A204.1 (cell line): Measurements from ENCODE around the gene CLINT1.

Experiments
- FAIRE-seq: peaks from 2 replicates; lab custom pipeline; 2012; peaks lifted over from hg19 to GRCh38; lab: Jason Lieb, UNC

The CLINT1 gene

DNA sequence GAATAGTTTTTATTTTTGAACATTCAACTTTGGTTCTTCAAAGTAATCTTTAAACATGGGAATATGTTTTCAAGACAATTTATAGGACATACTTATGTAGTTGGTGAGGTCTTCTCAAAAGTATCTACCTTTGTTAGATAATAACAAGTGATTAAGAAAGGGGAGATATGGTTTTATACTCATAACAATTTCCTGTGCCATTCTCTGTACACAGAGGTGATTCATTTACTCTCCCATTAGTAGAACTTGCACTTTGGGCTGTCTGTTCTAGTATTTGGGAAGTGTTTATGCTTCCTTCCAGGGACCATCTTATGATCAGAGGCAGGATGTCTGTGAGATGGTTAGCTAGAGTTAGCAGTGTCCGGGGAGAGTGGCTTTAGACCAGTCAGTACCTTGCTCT lies 100.2 kb downstream of the CLINT1 start:
- FAIRE-seq: no peak

GRCh38 chr5:157756122-157756521 lies 102.8 kb downstream of the CLINT1 start:
- FAIRE-seq: no peak

- FAIRE-seq: no peak
Observed at GRCh38 chr5:157750320-157750719, 108.6 kb downstream of the CLINT1 start.

DNA sequence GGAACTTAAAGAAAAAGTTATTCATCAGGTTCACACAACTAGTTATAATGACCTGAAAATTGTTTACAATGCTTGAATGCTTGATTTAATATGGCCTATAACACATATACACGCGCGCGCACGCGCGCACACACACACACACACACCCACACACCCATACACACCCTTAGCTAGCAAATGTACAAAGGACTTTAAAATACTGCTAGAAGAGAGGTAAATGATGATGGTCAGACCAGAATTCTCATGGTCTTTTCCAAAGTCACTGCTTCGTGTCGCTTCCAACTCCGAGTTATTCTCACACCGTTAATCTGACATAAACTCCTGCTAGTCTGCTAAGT lies 109.5 kb downstream of the CLINT1 start:
- FAIRE-seq: no peak

GRCh38 chr5:157748760-157749461 lies 110.0 kb downstream of the CLINT1 start:
- FAIRE-seq: no peak

DNA sequence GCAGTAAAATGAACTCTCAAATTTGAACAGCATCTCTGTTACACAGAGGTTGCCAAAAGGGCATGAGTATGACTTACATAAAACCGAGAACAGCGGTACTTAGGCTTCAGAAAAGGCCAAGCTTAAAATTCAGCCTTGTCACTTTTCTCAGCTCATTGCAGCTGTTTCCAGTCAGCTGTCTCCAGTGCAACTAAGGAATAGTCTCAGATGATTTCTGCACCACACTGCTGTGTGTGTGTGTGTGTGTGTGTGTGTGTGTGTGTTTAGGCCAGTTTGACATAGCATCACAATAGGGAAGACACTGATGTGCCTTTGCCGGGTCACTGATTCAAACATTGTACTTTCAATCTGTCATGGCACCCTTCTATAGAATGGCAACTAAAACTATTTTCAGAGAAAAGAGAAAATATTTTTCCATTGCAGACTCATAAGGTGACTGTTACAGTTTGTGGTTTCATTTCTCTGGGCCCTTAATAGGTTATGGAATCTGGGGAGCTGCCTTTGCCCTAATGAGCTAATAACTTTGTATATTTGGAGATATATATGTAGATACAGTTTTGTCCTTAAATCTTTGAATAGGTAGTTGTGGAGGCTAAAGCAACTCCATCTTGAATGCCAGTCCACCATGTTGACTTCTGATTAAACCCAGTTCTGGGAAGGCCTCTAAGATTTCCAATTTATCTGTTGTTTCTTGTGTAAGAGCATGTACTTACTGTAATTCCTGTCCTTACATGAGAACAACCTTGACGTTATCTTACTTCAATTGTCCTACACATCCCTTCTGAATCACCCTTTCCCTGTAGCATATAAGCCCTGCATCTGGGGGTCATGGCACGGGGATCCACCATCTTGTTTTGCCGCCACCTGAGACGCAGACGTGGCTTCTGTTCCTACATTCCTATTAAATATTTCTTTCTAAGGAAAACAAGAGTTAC lies 110.9 kb downstream of the CLINT1 start:
- no peak for FAIRE-seq

DNA sequence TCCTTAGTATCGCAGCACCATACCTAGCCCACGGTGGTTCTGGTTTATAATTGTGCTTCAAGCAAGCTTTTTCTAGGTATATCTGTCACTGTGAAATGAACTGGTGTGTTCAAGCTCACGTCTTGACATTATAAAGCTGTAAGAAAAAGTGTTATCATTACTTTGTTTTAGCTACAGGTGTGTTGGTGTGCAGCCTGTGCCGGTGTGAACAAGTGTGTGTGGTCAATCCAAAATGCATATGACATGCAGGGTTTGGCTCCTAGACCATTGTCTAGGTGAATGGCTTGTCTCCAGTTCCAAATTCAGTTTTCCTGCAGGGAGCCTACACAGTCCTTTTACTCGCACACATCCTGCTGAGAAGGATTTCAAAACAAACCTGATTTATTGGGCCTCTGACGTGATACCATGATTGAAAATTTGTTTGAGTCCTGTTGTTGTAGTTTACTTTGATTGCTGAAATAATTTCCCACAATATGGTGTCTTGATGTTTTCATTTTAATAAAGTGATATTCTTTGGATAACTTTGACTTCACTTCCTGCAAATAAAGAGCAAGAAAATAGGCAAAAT lies 111.7 kb downstream of the CLINT1 start:
- no peak for FAIRE-seq

- no peak for FAIRE-seq
Observed at GRCh38 chr5:157745041-157745456, 113.9 kb downstream of the CLINT1 start.

DNA sequence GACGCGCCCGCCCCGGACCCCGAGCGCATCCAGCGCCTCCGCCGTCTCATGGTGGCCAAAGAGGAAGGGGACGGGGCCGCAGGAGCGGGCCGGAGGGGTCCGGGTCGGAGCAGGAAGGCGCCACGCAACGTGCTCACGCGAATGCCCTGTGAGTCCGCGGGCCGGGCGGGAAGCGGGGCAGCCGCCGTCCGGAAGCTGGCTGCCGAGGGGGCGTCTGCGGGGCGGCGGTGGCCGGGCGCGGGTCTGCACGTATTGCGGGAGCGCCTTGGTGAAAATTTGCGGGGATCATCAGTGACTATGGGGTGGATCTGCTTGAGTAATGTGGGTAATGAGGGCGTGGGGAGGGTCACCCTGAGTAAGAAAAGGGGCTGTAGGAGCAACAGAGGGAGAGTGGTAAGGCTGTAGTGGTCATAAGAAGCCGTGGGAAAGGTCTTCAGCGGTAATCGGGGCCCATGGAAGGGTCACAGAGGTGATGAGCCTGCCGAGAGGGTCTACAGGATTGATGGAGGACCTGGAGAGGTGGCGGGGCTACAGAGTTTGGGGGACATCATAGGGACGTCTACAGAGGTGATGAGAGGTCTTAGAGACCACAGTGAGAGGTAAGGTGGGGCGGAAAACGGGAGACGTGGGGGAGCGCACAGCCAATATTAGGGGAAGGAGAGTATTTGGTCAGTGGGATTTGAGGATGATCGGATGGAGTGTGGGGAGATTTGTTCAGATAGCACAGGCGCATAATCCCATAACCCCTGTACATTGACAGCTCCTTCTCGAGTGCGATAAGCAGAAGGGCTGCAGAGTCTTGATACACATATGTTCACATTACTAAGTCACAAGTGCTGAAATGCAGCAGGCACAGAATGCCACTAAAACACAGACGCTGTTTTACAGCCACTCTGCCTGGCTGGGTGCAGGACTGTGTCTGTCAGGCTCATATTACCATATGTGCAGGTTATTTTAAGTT lies 114.6 kb downstream of the CLINT1 start:
- FAIRE-seq: no peak

- no peak for FAIRE-seq
Observed at GRCh38 chr5:157743163-157744050, 115.5 kb downstream of the CLINT1 start, which contains the start of gene LSM11. LSM11 (plus strand) TSS chr5:157743712; CDS start chr5:157743751, 39 bp downstream.

DNA sequence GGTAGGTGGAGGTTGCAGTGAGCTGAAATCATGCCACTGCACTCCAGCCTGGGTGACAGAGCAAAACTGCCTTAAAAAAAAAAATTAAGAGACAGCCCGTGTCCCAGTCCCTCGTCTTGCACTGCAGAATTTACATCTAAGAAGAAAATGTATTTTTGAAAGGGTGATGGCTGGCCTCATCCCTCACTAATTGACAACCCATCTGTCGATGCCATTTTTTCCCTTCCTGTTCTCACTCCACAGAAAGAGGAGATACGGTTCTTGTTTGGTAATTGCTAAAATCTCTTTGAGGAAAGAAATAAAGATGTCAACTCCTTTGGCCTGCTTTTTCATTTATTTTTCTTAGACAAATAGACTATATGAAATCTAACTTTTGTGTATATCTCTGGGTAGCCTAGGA lies 117.8 kb downstream of the CLINT1 start:
- FAIRE-seq: no peak

GRCh38 chr5:157740229-157740610 lies 118.7 kb downstream of the CLINT1 start:
- no peak for FAIRE-seq

GRCh38 chr5:157739388-157740228 lies 119.3 kb downstream of the CLINT1 start:
- no peak for FAIRE-seq

DNA sequence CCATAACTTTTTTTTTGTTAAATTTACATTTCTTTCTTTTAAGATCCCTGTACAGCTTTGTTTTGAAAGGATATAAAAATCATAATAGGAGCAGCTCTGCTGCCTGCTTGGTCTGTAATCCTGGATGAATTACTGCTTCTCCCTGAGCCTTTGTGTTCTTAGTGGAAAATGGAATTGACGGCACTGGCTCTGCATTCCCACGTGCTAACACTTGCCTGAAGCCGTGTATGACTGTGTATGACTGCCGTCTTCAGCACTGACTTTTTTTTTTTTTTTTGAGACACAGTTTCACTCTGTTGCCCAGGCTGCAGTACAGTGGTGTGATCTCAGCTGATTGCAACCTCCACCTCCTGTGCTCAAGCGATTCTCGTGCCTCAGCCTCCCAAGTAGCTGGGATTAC lies 123.0 kb downstream of the CLINT1 start:
- FAIRE-seq: no peak
